Fibroblast of skin of right quadriceps (primary cell): ENCODE measurements around the gene COG3.

Experiments
- DNase-seq: peaks from one replicate; pipeline ENCODE4 v3.0.0-alpha.2; 2013

COG3 gene

GRCh38 chr13:45508776-45509175 lies 44.0 kb downstream of the COG3 start:
- DNase-seq, result no peak

DNA sequence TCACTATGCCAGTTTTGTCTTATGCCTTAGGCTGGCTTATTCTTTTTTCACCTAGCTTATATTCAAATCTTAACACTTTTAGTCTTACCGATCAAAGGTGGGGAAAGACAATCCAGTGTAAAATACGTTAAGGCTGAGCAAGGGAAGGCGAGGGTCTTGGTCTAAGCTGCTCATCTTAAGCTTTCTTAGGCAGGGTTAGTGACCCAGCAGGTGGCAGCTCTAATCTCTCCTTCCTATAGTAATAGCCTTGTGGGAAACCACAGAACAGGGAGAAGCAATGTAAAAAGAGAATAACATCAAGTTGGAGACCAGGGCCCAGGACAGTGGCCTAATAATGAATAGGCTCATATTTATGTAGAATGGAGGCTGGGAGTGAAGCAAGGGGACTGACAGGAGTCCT lies 45.9 kb downstream of the COG3 start:
- DNase-seq, result no peak

DNA sequence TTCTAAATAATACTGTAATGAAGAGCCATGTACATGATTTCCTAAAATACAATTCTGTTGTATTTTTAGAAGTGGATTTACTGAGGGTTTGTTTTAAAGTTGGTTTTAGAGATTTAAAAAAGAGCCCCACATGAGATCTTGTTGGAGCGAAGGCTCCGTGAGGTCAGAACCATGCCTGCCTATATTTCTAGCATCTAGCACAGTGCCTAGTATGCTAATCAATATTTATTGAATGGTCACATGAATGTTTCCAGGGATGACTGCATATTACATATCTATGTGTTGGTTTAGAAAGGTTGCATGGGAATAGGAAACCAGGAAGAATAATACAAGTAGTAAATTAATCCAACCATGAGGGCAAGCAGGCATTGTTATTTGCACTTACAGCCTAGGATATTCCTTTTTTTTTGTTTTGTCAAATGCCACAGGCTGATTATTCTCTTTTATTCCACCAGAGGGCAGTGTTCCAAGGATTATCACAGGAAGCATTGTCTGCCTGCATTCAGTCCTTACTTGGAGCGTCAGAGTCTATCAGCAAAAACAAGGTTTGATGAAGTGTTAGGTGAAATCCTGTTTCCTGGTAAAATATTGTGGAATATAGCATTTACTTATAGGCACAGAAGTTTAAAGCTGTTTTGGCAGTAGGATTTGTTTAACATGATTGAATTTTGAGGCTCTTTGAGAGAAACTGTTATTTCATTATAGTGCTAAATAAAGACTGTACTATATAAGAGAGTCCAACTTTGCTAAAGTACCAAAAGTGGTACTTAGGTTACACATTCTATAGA lies 46.8 kb downstream of the COG3 start:
- peak; percentile 66 for DNase-seq

DNA sequence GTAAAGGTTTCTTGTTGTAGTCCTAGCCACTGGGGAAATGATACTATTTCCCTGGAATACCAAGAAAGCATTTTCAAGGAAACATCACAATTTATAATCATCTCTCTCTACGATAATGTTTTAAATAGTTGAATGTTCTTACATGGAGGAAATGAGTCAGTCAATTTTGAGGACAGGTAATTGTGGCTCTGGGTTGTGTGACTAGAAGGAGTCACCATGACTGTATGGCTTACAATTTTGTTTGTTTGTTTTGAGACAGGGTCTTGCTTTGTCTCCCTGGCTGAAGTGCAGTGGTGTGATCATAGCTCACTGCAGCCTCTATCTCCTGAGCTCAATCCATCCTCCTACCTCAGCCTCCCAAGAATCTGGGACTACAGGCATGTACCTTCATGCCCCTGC lies 47.4 kb downstream of the COG3 start:
- DNase-seq, result no peak

GRCh38 chr13:45516757-45517156 lies 52.0 kb downstream of the COG3 start:
- DNase-seq, result no peak

DNA sequence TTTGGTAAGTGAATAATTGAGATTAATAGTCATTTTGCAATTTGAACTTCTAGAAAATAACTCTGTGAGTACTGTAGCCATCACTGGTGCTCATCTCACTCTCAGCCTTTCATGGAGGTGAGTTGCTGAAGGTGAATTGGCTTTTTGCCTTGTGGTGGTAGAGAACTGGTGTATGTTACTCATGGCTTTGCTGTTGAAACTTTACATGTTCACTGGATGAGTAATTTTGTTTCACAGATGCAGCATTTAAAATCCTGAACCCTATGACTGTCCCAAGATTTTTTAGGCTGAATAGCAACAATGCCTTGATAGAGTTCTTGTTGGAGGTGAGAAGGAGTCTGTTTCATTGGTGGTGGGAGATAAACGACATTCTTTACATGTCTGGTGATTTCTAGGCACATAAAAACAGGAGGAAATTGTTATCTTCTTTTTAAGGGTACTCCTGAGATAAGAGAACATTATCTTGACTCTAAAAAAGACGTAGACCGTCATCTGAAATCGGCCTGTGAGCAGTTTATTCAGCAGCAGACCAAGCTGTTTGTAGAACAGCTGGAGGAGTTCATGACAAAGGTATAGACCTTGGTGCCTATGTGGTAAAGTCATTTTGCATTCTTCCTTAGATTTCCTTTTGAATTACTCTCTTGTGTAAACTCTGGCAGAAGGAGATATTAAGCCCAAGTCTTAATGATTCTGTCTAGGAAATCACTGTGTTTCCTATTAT lies 53.9 kb downstream of the COG3 start:
- peak; percentile 41 for DNase-seq

GRCh38 chr13:45519493-45519892 lies 54.8 kb downstream of the COG3 start:
- DNase-seq, result no peak

- peak; percentile 63 for DNase-seq
Observed at GRCh38 chr13:45521297-45521696, 56.6 kb downstream of the COG3 start.

DNA sequence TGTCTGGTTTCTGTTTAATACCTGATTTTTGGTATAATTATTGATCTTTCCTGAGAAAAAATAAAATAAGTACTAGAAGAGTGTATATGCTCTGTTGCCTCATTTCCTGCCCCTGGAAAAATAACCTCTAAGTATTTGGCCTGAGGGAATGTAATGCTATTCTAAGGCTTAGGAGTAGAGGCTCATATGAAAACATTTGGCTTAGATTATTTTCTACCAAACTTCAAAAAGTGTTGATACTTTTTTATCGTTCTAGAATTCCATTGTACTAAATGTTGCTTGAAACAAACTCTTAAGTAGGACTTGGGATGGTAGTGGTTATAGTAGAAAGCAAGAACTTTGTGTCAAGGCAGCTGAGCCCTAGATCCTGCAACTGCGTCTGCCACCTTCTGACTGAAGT lies 57.8 kb downstream of the COG3 start:
- peak; percentile 21 for DNase-seq

- DNase-seq, result no peak
Observed at GRCh38 chr13:45527699-45528462, 63.1 kb downstream of the COG3 start.

DNA sequence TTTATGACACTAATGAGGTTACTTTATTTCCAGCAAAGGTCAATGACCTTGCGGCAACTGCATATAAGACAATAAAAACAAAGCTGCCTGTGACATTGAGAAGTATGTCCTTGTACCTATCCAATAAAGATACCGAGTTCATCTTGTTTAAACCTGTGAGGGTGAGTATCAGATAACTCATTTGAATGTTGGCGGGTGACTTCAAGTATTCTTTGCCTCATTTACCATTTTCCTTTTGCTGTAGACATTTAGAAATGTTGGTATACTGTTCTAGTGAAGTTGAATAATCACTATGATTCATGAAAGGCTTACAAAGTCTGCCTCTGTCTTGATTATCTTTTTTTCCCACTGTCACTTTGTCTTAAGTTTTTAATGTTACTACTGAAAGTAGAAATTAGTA lies 65.0 kb downstream of the COG3 start:
- DNase-seq, result no peak

DNA sequence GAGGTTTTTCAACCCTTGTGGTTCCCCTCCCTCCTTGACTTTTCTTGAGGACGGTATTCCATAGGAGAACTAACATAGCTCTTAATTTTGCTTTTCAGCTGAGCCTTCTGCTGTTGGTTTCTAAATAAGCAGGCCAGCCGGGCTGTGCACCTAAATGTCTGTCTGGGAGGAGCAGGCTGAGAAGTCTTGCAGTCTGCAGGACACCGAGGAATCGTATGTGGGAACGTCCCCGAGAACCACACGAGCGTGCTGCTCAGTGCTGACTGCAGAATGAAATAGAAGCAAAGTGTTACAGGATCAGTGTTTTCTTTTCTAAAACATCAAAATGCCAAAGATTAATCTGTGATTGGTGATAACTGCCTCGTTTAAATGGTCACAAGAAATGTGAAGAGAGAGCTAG lies 69.9 kb downstream of the COG3 start:
- DNase-seq, result no peak

GRCh38 chr13:45536224-45536623 lies 71.5 kb downstream of the COG3 start:
- DNase-seq, result no peak

- peak; percentile 11 for DNase-seq
Observed at GRCh38 chr13:45537516-45537915, 72.8 kb downstream of the COG3 start.

GRCh38 chr13:45538382-45538781 lies 73.6 kb downstream of the COG3 start:
- no peak for DNase-seq

GRCh38 chr13:45540195-45540594 lies 75.5 kb downstream of the COG3 start:
- no peak for DNase-seq

DNA sequence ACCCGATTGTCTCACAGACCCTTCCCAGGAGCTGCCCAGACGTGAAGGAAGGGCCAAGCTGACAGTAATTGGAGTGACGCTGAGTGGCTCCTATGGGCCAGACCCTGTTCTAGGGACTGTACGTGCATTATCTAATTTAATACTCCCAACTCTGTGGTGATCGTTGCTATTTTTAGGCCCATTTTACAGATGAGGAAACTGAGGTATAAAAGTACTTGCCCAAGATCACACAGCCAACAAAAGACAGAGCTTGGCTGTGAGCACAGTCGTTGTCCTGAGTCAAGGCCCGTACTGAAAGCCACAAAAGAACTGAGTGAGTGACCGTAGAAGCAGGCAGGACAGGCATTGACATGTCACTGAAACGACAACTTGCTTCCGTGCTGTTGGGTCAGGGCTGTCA lies 76.1 kb downstream of the COG3 start:
- DNase-seq, result no peak

DNA sequence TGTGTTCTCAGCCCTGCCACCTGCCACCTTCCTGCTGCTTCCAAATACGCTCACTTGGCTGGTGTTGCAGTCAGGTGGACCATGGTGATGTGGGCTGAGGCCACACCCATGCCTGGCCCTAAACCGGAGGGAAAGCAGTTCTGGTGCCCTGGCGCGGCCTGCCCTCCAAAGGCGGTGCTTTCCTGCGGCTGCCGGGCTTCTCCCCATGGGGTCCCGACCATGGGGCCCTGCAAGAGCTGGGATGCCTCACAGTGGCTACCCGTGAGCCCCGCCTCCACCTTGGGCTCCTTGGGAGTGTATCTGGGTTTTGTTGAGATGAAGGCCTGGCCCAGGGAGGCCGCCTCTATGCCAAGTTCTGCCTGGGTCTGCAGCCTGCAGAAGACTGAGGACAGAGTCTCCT lies 77.1 kb downstream of the COG3 start:
- DNase-seq, result no peak

- no peak for DNase-seq
Observed at GRCh38 chr13:45542391-45542790, 77.7 kb downstream of the COG3 start.

GRCh38 chr13:45542878-45543277 lies 78.1 kb downstream of the COG3 start:
- no peak for DNase-seq

DNA sequence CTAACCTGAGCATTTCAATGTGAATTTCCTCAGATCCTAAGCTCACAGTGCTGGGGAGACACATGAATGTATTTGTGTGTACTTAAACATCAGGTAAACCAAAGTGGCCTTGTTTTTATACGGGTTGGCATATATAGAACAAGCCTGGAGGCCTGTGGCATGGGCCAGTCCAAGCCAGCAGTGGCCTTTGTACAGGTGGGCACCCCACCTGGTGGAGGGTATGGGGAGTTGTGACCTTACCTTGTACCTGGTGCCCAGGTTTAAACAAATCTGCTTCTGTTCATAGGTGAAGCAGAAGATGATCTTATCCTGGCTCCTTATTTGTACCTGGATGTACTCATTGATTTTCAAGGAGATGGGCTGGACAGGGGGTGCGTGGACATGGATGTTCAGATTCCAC lies 79.8 kb downstream of the COG3 start:
- no peak for DNase-seq

GRCh38 chr13:45545686-45546409 lies 81.1 kb downstream of the COG3 start:
- DNase-seq, result no peak

GRCh38 chr13:45546410-45546765 lies 81.6 kb downstream of the COG3 start:
- DNase-seq, result no peak
